ENCODE data around the gene ZNF827.

Gene ZNF827

GRCh38 chr4:145934434-145935047 is 4.1 kb downstream of the ZNF827 start:
- no peak for DNase-seq

- DNase-seq: no peak
These were observed 5.5 kb downstream of the ZNF827 start for GRCh38 chr4:145933134-145933533.

- DNase-seq: no peak
These were observed 7.2 kb downstream of the ZNF827 start for GRCh38 chr4:145931403-145931802.

GRCh38 chr4:145930592-145930991 is 8.0 kb downstream of the ZNF827 start:
- no peak for DNase-seq

- no peak for DNase-seq
These were observed 9.0 kb downstream of the ZNF827 start for GRCh38 chr4:145929415-145930178.

GRCh38 chr4:145928748-145929147 is 9.9 kb downstream of the ZNF827 start:
- DNase-seq: no peak

- DNase-seq: no peak
These were observed 11.6 kb downstream of the ZNF827 start for GRCh38 chr4:145927030-145927429.

- no peak for DNase-seq
These were observed 17.4 kb downstream of the ZNF827 start for GRCh38 chr4:145921231-145921630.

GRCh38 chr4:145920205-145920604 is 18.4 kb downstream of the ZNF827 start:
- DNase-seq: no peak

GRCh38 chr4:145912376-145912775 is 26.2 kb downstream of the ZNF827 start:
- no peak for DNase-seq

- no peak for DNase-seq
These were observed 28.9 kb downstream of the ZNF827 start for GRCh38 chr4:145909773-145910172.

GRCh38 chr4:145909281-145909715 is 29.3 kb downstream of the ZNF827 start:
- no peak for DNase-seq

GRCh38 chr4:145907812-145908211 is 30.8 kb downstream of the ZNF827 start:
- no peak for DNase-seq

- no peak for DNase-seq
These were observed 31.2 kb downstream of the ZNF827 start for GRCh38 chr4:145907390-145907789.

GRCh38 chr4:145904413-145905177 is 34.0 kb downstream of the ZNF827 start:
- DNase-seq: no peak

GRCh38 chr4:145902522-145902921 is 36.1 kb downstream of the ZNF827 start:
- no peak for DNase-seq

- no peak for DNase-seq
These were observed 38.6 kb downstream of the ZNF827 start for GRCh38 chr4:145899886-145900460.

GRCh38 chr4:145898926-145899531 is 39.6 kb downstream of the ZNF827 start:
- DNase-seq: no peak

- no peak for DNase-seq
These were observed 40.2 kb downstream of the ZNF827 start for GRCh38 chr4:145898466-145898865.

GRCh38 chr4:145895056-145895455 is 43.6 kb downstream of the ZNF827 start:
- DNase-seq: no peak

- no peak for DNase-seq
These were observed 46.7 kb downstream of the ZNF827 start for GRCh38 chr4:145891958-145892357.

GRCh38 chr4:145890689-145891088 is 47.9 kb downstream of the ZNF827 start:
- DNase-seq: no peak

GRCh38 chr4:145888393-145888792 is 50.2 kb downstream of the ZNF827 start:
- DNase-seq: no peak
